ENCODE measurements around the gene GPR160.

DNA sequence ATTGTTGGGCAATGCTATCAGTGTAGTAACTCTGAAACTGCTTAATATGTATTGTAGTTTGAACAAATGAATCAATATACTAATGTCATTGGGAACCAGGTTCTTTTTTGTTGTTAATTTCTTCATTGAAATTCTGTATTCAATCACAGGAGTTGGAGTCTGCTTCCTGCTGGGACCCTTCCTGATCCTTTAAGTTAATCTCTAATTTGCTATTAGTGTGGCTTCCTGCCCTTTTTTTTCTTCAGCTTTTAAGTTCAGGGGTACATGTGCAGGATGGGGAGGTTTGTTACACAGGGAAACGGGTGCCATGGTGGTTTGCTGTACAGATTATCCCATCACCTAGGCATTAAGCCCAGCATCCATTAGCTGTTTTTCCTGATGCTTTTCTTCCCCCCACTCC, 21.7 kb downstream of the GPR160 start:
- TF ChIP-seq POLR2AphosphoS5 (IDR thresholded peaks at IDR 0.05) (no peak), EP300 (IDR thresholded peaks at IDR 0.05) (no peak), POLR2A (IDR thresholded peaks at IDR 0.05) (no peak)
- TF ChIP-seq, protein P1, sequence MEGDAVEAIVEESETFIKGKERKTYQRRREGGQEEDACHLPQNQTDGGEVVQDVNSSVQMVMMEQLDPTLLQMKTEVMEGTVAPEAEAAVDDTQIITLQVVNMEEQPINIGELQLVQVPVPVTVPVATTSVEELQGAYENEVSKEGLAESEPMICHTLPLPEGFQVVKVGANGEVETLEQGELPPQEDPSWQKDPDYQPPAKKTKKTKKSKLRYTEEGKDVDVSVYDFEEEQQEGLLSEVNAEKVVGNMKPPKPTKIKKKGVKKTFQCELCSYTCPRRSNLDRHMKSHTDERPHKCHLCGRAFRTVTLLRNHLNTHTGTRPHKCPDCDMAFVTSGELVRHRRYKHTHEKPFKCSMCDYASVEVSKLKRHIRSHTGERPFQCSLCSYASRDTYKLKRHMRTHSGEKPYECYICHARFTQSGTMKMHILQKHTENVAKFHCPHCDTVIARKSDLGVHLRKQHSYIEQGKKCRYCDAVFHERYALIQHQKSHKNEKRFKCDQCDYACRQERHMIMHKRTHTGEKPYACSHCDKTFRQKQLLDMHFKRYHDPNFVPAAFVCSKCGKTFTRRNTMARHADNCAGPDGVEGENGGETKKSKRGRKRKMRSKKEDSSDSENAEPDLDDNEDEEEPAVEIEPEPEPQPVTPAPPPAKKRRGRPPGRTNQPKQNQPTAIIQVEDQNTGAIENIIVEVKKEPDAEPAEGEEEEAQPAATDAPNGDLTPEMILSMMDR (IDR thresholded peaks at IDR 0.05): no peak

All from stomach (tissue), 4 donors.